HepG2 (cell line): ENCODE measurements around the gene IRX5. TPM values are rescaled to one million over a fixed set of nuclear protein-coding genes. Genes with fewer than 3 reads are reported as not detected.

Source experiments
- ATAC-seq: fragments of 200-7000 bp; cut with Tn5 transposase; 3 replicates; pipeline ENCODE4 v1.9.1; 2020; ENCODE audit warnings: mild to moderate bottlenecking, moderate library complexity
- BruUV-seq: library from RNA; stranded (reverse); fragments of 400-500 nt; replicated peaks from 2 replicates; lab custom pipeline; 2021; lab: Mats Ljungman, UMichigan
- CTCF ChIA-PET: fragments of 300-600 bp; formaldehyde crosslinking; extraction: SDS; loops from one replicate; lab custom pipeline; 2021; ENCODE audit warnings: low total read pairs, inconsistent platforms, low intra/inter-chr PET ratio; lab: Yijun Ruan, JAX
- POLR2A ChIA-PET: fragments of 350-600 bp; sonication (Branson Sonifier 250); formaldehyde crosslinking; loops from one replicate; lab custom pipeline; 2020; ENCODE audit warnings: antibody characterized with exemption, inconsistent platforms; lab: Yijun Ruan, JAX
- DNase-seq: peaks from one replicate; pipeline ENCODE4 v3.0.0-alpha.2; 2015; ENCODE audit warnings: low spot score
- FAIRE-seq: peaks from 3 replicates; lab custom pipeline; 2011; peaks lifted over from hg19 to GRCh38; lab: Jason Lieb, UNC
- H2AFZ ChIP-seq: one replicate; pipeline ENCODE4 v1.6.1; 2011; ENCODE audit warnings: low read length, inconsistent platforms
- H3K27ac ChIP-seq: fragments of 300-600 bp; 3 replicates; pipeline ENCODE4 v1.8.0; 2011; ENCODE audit warnings: mixed run types, mild to moderate bottlenecking, mixed read lengths, low read length, inconsistent platforms; ENCODE audit not compliant: insufficient read depth; ENCODE audit errors: extremely low read length
- H3K27me3 ChIP-seq, 2 experiments: fragments of 200-600 bp in 1 of 2; 2 replicates in 1 of 2; 3 replicates in 1 of 2; pipeline versions ENCODE4 v1.6.0 to v1.8.0; 2011; ENCODE audit warnings: low read length in 2 of 2, mild to moderate bottlenecking in 2 of 2, moderate library complexity in 2 of 2, inconsistent platforms in 1 of 2; ENCODE audit not compliant: insufficient read depth in 2 of 2, control insufficient read depth in 1 of 2
- H3K36me3 ChIP-seq, 2 experiments: fragments of 200-600 bp in 1 of 2; replicated peaks in 1 of 2; 2 replicates in 1 of 2; 3 replicates in 1 of 2; pipeline versions ENCODE4 v1.5.1 to v1.8.0; 2011; ENCODE audit warnings: low read length in 2 of 2, inconsistent platforms in 1 of 2; ENCODE audit not compliant: insufficient read depth in 2 of 2, control insufficient read depth in 1 of 2
- H3K4me1 ChIP-seq: 2 replicates; pipeline ENCODE4 v1.5.1; 2012; ENCODE audit warnings: low read length, inconsistent platforms; ENCODE audit not compliant: insufficient read depth
- H3K4me2 ChIP-seq: 2 replicates; pipeline ENCODE4 v1.6.0; 2011; ENCODE audit warnings: low read depth, low read length, inconsistent platforms
- H3K4me3 ChIP-seq, 3 experiments: fragments of 200-600 bp in 1 of 3; sonication (generic), shearing (Covaris generic) in 1 of 3; replicated peaks in 1 of 3; 2 replicates each; pipeline ENCODE4 v1.5.1; 2011 to 2016; ENCODE audit warnings: low read length in 3 of 3, inconsistent platforms in 2 of 3, low read depth in 2 of 3, mild to moderate bottlenecking in 2 of 3, control low read depth in 1 of 3, mixed read lengths in 1 of 3; ENCODE audit not compliant: insufficient read depth in 1 of 3
- H3K79me2 ChIP-seq: one replicate; pipeline ENCODE4 v1.6.1; 2011; ENCODE audit warnings: low read length, inconsistent platforms; ENCODE audit not compliant: insufficient read depth
- H3K9ac ChIP-seq: 2 replicates; pipeline ENCODE4 v1.6.0; 2011; ENCODE audit warnings: mild to moderate bottlenecking, low read depth, low read length, inconsistent platforms; ENCODE audit not compliant: insufficient read depth
- H3K9me3 ChIP-seq: 2 replicates; pipeline ENCODE4 v1.5.1; 2012; ENCODE audit warnings: mild to moderate bottlenecking, low read length
- H4K20me1 ChIP-seq: 2 replicates; pipeline ENCODE4 v1.6.0; 2011; ENCODE audit warnings: inconsistent platforms, mild to moderate bottlenecking, low read length, moderate library complexity; ENCODE audit not compliant: insufficient read depth
- FOXK2 ChIP-seq: fragments of 450-650 bp; IDR thresholded peaks from 2 replicates; pipeline ENCODE4 v1.6.1; 2016
- REL ChIP-seq: sonication (generic); formaldehyde crosslinking; conservative IDR thresholded peaks from 2 replicates; pipeline ENCODE4 v1.8.0; 2022; ENCODE audit warnings: mild to moderate bottlenecking, missing genetic modification reagents, moderate library complexity
- ZNF629 ChIP-seq: sonication (generic); formaldehyde crosslinking; conservative IDR thresholded peaks from 2 replicates; pipeline ENCODE4 v1.5.0; 2020; ENCODE audit warnings: missing genetic modification reagents
- WGBS: methylation state at CpG from one replicate; pipeline ENCODE4 v1.1.6; 2017; ENCODE audit warnings: low lambda C conversion rate; 5-methylcytosine and 5-hydroxymethylcytosine counted together
- in situ Hi-C: cut with HindIII; loops from 2 replicates; pipeline ENCODE4 v1.10.0; 2017; ENCODE audit warnings: low pct_unique_long_range_greater_than_20kb; ENCODE audit not compliant: extremely low pct_ligation_motif_present
- intact Hi-C: fragments of 100-400 bp; cut with micrococcal nuclease; formaldehyde crosslinking; loops from one replicate; pipeline ENCODE4 v1.10.0; 2022; ENCODE audit not compliant: unreplicated experiment
- polyA plus RNA-seq, 8 experiments: library from polyadenylated mRNA; depleted of rRNA in 3 of 8; stranded (reverse) in 7 of 8; unstranded in 1 of 8; fragments of >200 nt; fragmentation: Illumina TruSeq in 4 of 8; extraction: Trizol in 4 of 8; gene quantifications; 2 replicates each; pipeline versions ENCODE4 v1.2.1 to v1.2.3, GENCODE V29; 2011 to 2016; ENCODE audit warnings: low read depth in 4 of 8, missing spikeins in 1 of 8, mixed read lengths in 1 of 8; ENCODE audit not compliant: insufficient read depth in 1 of 8
- total RNA-seq, 5 experiments: library from RNA; depleted of rRNA; stranded (reverse); fragments of >200 nt; fragmentation: Illumina TruSeq; extraction: Trizol; gene quantifications; 2 replicates each; pipeline ENCODE4 v1.2.3, GENCODE V29; 2016; ENCODE audit warnings: low read depth in 1 of 5
- TF ChIP-seq, protein P1 (sequence below): sonication (generic); formaldehyde crosslinking; IDR thresholded peaks from 2 replicates; pipeline ENCODE4 v1.4.0; 2020; ENCODE audit warnings: mild to moderate bottlenecking, missing genetic modification reagents

Gene IRX5
- total and polyA plus RNA-seq, 2 of the 13 experiments (the other 11 are each of a cell fraction or from before 2014, with no cell fraction given), result not detected

DNA sequence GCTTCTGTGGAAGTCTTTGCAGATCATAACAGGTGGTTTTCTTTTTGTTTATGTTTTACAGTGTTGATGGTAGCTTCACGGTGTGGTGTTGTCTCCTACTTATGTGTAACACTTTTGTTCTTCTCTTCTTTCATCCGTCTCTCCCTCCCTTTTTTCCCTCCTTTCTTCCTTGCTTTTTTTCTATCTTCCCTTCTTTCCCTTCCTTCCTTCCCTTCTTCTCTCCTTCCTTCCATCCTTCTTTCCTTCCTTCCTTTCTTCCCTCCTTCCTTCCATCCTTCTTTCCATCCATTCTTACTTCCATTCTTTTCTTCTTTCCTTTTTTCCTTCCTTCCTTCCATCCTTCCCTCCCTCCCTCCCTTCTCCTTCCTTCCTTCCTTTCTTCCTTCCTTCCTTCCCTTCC is 31.4 kb downstream of the IRX5 start:
- Histone ChIP-seq H2AFZ (no peak overlapping the region), H3K9ac (no peak overlapping the region)
- TF ChIP-seq FOXK2, result 0 out of 2 replicates have a peak, but pooled peaks have one; percentile 9
- TF ChIP-seq, protein P1, sequence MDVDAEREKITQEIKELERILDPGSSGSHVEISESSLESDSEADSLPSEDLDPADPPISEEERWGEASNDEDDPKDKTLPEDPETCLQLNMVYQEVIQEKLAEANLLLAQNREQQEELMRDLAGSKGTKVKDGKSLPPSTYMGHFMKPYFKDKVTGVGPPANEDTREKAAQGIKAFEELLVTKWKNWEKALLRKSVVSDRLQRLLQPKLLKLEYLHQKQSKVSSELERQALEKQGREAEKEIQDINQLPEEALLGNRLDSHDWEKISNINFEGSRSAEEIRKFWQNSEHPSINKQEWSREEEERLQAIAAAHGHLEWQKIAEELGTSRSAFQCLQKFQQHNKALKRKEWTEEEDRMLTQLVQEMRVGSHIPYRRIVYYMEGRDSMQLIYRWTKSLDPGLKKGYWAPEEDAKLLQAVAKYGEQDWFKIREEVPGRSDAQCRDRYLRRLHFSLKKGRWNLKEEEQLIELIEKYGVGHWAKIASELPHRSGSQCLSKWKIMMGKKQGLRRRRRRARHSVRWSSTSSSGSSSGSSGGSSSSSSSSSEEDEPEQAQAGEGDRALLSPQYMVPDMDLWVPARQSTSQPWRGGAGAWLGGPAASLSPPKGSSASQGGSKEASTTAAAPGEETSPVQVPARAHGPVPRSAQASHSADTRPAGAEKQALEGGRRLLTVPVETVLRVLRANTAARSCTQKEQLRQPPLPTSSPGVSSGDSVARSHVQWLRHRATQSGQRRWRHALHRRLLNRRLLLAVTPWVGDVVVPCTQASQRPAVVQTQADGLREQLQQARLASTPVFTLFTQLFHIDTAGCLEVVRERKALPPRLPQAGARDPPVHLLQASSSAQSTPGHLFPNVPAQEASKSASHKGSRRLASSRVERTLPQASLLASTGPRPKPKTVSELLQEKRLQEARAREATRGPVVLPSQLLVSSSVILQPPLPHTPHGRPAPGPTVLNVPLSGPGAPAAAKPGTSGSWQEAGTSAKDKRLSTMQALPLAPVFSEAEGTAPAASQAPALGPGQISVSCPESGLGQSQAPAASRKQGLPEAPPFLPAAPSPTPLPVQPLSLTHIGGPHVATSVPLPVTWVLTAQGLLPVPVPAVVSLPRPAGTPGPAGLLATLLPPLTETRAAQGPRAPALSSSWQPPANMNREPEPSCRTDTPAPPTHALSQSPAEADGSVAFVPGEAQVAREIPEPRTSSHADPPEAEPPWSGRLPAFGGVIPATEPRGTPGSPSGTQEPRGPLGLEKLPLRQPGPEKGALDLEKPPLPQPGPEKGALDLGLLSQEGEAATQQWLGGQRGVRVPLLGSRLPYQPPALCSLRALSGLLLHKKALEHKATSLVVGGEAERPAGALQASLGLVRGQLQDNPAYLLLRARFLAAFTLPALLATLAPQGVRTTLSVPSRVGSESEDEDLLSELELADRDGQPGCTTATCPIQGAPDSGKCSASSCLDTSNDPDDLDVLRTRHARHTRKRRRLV (CRISPR knock-in tag), result no peak
- TF ChIP-seq, all 625 proteins: peak for 1
- ChIA-PET POLR2A (no interaction called here), CTCF (no interaction called here)
- 25% methylated on average over 2 of the region's 2 CpGs for WGBS
- intact Hi-C loops, result no loop called here
- Histone ChIP-seq H4K20me1 (no peaks in the 10 kb centered on the region), H3K27ac (no peak overlapping the region), H3K4me1 (no peaks in the 10 kb centered on the region), H3K36me3 (no peaks in the 10 kb centered on the region), H3K4me2 (no peak overlapping the region), H3K79me2 (no peaks in the 10 kb centered on the region), H3K9me3 (no peaks in the 10 kb centered on the region), H3K4me3 (no peak overlapping the region), H3K27me3 (no peaks in the 10 kb centered on the region)
- no peak for DNase-seq
- BruUV-seq, result no TSS peak
- no peak for ATAC-seq
- in situ Hi-C loops, result no loop called here
- no peak for FAIRE-seq

DNA sequence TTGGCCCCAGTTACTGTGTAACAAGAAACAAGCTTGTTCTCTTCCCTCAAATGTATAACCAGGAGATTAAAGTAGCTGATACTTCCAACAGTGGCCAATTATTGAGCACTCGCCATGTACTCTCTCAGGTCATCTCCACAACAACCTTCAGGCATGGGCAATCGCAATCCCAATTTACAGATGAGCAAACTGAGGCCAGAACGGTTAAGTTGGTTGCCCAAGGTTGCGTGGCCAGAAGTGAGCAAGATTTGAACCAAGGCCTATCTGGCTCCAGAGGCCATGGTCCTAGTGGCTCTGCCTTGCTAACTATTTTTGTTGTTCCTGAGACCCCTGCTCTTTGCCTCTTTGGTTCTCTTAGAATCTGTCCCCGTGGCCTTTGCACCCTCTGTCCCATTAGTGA is 33.6 kb downstream of the IRX5 start:
- in situ Hi-C loops (no loop called here), intact Hi-C loops (no loop called here)
- H3K36me3 ChIP-seq, result no peaks in the 10 kb centered on the region
- no peak overlapping the region for H3K4me3 ChIP-seq
- no peak for DNase-seq
- CTCF ChIA-PET, result no interaction called here
- no peaks in the 10 kb centered on the region for H3K9me3 ChIP-seq
- no peaks in the 10 kb centered on the region for H3K79me2 ChIP-seq
- no peak overlapping the region for H3K27ac ChIP-seq
- H3K27me3 ChIP-seq, result no peaks in the 10 kb centered on the region
- FAIRE-seq, result no peak
- 27% methylated on average over 5 of the region's 5 CpGs for whole genome bisulfite sequencing
- no peaks in the 10 kb centered on the region for H3K4me1 ChIP-seq
- no TSS peak for BruUV-seq
- POLR2A ChIA-PET, result no interaction called here
- no peak overlapping the region for H3K9ac ChIP-seq
- ATAC-seq, result no peak
- peak; percentile 85 for TF ChIP-seq ZNF629 (CRISPR knock-in tag)
- no peak for TF ChIP-seq REL (CRISPR knock-in tag)
- no peak overlapping the region for H3K4me2 ChIP-seq
- H4K20me1 ChIP-seq, result no peaks in the 10 kb centered on the region
- H2AFZ ChIP-seq, result no peak overlapping the region
